ENCODE results near the gene C16orf92. TPM values are rescaled to one million over a fixed set of nuclear protein-coding genes. Genes with fewer than 3 reads are reported as not detected.
A peak's percentile ranks its signal among the peaks of the same experiment; 100 is the strongest.

The C16orf92 gene
- total and polyA plus RNA-seq, 2 of the 13 experiments (the other 11 are each of a cell fraction or from before 2014, with no cell fraction given) = not detected

DNA sequence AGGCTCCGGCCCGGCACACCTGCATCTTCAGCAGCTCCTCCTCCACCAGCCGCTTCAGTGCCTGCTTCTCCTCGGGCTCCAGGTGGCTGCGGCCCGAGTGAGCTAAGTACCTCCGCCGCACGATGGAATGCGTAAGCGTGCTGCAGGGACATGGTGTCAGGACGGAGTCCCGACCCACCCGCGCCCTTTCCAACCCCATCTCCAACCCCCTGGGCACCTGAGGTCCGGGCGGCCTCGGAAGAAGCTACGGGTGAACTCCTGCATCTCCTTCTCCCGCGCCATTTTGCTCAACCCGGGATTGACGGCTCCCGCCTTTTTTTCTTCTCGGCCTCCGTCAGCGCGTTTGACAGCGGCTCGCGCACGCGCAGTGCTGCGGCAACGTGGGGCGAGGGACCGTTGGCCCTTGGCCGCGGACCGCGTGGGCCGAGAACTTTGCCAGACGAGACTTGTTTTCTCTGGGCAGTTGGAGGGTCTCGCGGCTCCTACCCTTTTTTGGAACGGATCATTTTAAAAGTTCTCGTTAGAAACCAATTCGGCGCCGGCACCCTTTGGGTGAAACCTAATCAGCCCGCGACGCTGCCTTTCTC, 27.6 kb upstream of the C16orf92 start, which contains the start of gene HIRIP3 (continued):
- TF ChIP-seq ELF4 (CRISPR knock-in tag; IDR thresholded peaks at IDR 0.05; ENCODE audit: borderline replicate concordance) (no peak), KAT8 (CRISPR knock-in tag; IDR thresholded peaks at IDR 0.05) (no peak), TAF1 (CRISPR knock-in tag; IDR thresholded peaks at IDR 0.05) (no peak), ZNF841 (CRISPR knock-in tag; IDR thresholded peaks at IDR 0.05; ENCODE audit: borderline replicate concordance) (no peak), ZBTB21 (CRISPR knock-in tag; IDR thresholded peaks at IDR 0.05) (no peak), ZNF3 (CRISPR knock-in tag; IDR thresholded peaks at IDR 0.05) (0 out of 2 replicates have a peak, but pooled peaks have one; percentile 58), ZNF12 (CRISPR knock-in tag; IDR thresholded peaks at IDR 0.05) (no peak), ZNF644 (CRISPR knock-in tag; IDR thresholded peaks at IDR 0.05; ENCODE audit: low read depth) (no peak), TAF15 (IDR thresholded peaks at IDR 0.05; ENCODE audit: low read depth, low read length, poor library complexity, severe bottlenecking) (peak; percentile 80), ESRRA (CRISPR knock-in tag; IDR thresholded peaks at IDR 0.05; ENCODE audit: low read depth) (no peak), NBN (conservative IDR thresholded peaks at IDR 0.05) (no peak), MBD4 (IDR thresholded peaks at IDR 0.05; ENCODE audit: borderline replicate concordance, low read length) (no peak), CENPX (CRISPR knock-in tag; IDR thresholded peaks at IDR 0.05) (no peak), MAF1 (CRISPR knock-in tag; IDR thresholded peaks at IDR 0.05; ENCODE audit: borderline replicate concordance) (no peak), SMARCE1 (IDR thresholded peaks at IDR 0.05; ENCODE audit: borderline replicate concordance) (no peak), SOX6 (IDR thresholded peaks at IDR 0.05) (no peak), SOX6 (CRISPR knock-in tag; IDR thresholded peaks at IDR 0.05) (no peak)
- TF ChIP-seq, protein P1, sequence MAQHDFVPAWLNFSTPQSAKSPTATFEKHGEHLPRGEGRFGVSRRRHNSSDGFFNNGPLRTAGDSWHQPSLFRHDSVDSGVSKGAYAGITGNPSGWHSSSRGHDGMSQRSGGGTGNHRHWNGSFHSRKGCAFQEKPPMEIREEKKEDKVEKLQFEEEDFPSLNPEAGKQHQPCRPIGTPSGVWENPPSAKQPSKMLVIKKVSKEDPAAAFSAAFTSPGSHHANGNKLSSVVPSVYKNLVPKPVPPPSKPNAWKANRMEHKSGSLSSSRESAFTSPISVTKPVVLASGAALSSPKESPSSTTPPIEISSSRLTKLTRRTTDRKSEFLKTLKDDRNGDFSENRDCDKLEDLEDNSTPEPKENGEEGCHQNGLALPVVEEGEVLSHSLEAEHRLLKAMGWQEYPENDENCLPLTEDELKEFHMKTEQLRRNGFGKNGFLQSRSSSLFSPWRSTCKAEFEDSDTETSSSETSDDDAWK (CRISPR knock-in tag; IDR thresholded peaks at IDR 0.05) = no peak
- TF ChIP-seq, protein P2, sequence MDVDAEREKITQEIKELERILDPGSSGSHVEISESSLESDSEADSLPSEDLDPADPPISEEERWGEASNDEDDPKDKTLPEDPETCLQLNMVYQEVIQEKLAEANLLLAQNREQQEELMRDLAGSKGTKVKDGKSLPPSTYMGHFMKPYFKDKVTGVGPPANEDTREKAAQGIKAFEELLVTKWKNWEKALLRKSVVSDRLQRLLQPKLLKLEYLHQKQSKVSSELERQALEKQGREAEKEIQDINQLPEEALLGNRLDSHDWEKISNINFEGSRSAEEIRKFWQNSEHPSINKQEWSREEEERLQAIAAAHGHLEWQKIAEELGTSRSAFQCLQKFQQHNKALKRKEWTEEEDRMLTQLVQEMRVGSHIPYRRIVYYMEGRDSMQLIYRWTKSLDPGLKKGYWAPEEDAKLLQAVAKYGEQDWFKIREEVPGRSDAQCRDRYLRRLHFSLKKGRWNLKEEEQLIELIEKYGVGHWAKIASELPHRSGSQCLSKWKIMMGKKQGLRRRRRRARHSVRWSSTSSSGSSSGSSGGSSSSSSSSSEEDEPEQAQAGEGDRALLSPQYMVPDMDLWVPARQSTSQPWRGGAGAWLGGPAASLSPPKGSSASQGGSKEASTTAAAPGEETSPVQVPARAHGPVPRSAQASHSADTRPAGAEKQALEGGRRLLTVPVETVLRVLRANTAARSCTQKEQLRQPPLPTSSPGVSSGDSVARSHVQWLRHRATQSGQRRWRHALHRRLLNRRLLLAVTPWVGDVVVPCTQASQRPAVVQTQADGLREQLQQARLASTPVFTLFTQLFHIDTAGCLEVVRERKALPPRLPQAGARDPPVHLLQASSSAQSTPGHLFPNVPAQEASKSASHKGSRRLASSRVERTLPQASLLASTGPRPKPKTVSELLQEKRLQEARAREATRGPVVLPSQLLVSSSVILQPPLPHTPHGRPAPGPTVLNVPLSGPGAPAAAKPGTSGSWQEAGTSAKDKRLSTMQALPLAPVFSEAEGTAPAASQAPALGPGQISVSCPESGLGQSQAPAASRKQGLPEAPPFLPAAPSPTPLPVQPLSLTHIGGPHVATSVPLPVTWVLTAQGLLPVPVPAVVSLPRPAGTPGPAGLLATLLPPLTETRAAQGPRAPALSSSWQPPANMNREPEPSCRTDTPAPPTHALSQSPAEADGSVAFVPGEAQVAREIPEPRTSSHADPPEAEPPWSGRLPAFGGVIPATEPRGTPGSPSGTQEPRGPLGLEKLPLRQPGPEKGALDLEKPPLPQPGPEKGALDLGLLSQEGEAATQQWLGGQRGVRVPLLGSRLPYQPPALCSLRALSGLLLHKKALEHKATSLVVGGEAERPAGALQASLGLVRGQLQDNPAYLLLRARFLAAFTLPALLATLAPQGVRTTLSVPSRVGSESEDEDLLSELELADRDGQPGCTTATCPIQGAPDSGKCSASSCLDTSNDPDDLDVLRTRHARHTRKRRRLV (CRISPR knock-in tag; IDR thresholded peaks at IDR 0.05) = peak; percentile 24; the same call in 1 of the 2 replicates
- TF ChIP-seq, protein P3, sequence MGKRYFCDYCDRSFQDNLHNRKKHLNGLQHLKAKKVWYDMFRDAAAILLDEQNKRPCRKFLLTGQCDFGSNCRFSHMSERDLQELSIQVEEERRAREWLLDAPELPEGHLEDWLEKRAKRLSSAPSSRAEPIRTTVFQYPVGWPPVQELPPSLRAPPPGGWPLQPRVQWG (CRISPR knock-in tag; IDR thresholded peaks at IDR 0.05; ENCODE audit: borderline replicate concordance, low read depth) = no peak
- TF ChIP-seq, protein P4, sequence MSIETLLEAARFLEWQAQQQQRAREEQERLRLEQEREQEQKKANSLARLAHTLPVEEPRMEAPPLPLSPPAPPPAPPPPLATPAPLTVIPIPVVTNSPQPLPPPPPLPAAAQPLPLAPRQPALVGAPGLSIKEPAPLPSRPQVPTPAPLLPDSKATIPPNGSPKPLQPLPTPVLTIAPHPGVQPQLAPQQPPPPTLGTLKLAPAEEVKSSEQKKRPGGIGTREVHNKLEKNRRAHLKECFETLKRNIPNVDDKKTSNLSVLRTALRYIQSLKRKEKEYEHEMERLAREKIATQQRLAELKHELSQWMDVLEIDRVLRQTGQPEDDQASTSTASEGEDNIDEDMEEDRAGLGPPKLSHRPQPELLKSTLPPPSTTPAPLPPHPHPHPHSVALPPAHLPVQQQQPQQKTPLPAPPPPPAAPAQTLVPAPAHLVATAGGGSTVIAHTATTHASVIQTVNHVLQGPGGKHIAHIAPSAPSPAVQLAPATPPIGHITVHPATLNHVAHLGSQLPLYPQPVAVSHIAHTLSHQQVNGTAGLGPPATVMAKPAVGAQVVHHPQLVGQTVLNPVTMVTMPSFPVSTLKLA (IDR thresholded peaks at IDR 0.05) = peak; percentile 57
- TF ChIP-seq, protein P5, sequence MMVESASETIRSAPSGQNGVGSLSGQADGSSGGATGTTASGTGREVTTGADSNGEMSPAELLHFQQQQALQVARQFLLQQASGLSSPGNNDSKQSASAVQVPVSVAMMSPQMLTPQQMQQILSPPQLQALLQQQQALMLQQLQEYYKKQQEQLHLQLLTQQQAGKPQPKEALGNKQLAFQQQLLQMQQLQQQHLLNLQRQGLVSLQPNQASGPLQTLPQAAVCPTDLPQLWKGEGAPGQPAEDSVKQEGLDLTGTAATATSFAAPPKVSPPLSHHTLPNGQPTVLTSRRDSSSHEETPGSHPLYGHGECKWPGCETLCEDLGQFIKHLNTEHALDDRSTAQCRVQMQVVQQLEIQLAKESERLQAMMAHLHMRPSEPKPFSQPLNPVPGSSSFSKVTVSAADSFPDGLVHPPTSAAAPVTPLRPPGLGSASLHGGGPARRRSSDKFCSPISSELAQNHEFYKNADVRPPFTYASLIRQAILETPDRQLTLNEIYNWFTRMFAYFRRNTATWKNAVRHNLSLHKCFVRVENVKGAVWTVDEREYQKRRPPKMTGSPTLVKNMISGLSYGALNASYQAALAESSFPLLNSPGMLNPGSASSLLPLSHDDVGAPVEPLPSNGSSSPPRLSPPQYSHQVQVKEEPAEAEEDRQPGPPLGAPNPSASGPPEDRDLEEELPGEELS (CRISPR knock-in tag; IDR thresholded peaks at IDR 0.05) = no peak
